ENCODE data around the gene COLQ. TPM values are rescaled to one million over a fixed set of nuclear protein-coding genes. Genes with fewer than 3 reads are reported as not detected.
"Not testable (repeated sequence)": the region's sequence is repeated elsewhere in the genome, so short reads cannot be mapped to it uniquely, and the experiment has no call there.

Gene COLQ
- polyA plus RNA-seq, 12 donors: 15.0 to 57.1 (median 29.3) TPM; not detected in 1

DNA sequence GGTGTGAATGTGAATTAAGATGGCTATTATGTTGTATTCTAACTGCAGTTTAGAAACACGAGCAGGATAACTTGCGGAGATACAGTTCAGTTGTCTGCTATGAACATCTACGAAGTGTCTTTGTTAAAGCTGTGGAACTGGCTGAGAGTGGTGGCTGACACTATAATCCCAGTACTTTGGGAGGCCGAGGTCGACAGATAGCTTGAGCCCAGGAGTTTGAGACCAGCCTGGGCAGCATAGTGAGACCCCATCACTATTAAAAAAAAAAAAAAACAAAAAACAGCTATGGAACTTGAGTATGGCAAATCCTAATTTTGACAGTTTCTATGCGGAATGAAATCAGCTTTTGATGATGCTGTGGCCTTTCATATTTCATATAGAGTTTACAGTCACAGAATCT is 92.4 kb downstream of the COLQ start:
- DNase-seq: no peak

DNA sequence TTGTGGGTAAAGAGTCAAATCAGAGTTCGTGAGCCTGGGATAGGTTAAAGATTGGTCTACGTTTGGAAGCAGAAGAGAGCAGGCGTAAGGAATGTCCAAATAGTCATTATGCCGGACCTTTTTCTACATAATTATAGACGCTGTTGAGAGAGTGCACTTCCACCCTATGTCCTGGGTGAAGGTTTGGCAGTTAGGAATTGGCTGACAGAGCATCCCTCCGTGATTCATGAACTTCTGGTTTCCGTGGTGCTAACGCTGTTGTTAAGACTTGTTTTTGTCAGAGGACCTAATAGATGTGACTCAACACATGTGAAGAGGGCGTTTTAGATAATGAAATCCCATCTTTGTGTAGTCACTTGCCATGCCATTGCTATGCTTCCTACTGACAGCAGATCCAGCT is 93.0 kb downstream of the COLQ start:
- no peak for DNase-seq

DNA sequence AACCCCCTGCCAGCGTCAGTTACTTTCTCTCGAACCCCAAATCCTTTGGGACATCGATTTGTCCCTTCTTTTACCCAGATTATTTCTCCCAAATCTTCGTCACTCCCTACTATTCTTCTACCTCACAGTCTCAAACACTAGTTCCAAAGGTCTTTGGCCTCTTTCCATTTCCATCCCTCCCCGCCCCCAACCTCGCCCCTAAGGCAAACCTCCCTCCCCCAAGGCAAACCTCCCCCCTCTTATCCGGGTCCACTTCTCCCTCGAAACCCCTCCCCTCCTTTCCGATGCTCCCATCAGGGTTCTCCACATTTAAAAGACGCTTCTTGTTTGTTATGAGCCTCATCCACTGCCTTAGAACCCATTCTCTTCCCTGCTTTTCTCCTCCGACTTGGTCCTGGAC is 93.5 kb downstream of the COLQ start:
- no peak for DNase-seq

DNA sequence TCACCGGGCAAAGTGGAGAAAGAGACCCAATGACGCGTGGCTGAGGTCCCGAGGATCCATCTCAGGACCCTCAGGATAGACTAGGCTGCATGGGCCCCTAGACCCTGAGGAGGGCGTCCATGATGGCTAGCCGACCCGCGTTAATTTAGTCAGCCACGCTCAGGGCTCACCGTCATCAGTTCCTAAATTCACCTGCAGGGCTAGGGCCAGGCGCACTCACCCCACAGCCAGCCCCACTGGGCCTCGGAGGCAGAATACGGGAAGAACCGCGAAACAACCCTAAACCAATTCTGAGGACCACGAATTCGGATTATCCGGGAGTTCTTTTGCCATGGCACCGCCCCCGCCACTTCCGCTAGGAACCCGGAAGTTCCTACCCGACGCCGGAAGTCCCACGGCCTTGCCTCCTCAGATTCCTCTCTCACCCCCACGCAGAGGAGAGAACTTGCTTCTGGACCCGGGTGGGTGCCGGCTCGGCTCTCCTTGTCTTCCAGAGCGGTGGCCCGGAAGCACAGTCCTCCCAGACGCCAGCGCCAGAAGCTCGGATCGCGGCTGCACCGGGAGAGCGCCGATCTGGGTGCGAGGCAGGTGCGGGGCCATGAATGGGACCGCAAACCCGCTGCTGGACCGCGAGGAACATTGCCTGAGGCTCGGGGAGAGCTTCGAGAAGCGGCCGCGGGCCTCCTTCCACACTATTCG is 94.2 kb downstream of the COLQ start, which contains the start of the genes EAF1 and METTL6:
EAF1 (plus strand) TSS at position 417 of the 699 bp plus-strand sequence; CDS start at position 599, 182 bp downstream.
METTL6 (minus strand) TSS at position 363 of the 699 bp plus-strand sequence. CDS start 1,033 bp downstream, outside the sequence.
- DNase-seq: peak; percentile 87

DNA sequence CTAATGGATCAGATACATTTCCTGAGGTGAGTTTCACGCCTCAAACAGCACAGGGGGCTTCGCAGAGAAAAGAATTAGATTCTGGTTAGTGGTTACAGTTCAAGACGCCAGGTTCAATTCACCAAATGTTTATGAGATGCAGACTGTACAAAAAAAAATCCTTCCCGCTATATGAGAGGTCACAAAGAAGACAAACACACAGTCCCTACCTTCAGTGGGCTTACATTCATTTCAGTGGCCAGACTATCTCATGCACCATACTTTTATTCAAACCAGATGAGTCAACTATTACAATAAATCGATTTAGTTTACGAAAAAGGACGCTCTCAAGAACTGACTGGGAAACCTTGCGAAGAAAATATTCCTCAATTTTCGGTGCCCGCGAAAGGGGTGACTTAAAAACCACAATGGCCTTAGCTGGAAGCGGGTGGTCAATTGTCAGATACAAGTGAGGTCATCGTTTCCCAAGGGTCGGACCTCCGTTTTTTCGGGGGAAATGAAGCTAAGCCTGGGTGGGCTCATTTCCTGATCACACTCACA is 94.9 kb downstream of the COLQ start:
- DNase-seq: no peak

DNA sequence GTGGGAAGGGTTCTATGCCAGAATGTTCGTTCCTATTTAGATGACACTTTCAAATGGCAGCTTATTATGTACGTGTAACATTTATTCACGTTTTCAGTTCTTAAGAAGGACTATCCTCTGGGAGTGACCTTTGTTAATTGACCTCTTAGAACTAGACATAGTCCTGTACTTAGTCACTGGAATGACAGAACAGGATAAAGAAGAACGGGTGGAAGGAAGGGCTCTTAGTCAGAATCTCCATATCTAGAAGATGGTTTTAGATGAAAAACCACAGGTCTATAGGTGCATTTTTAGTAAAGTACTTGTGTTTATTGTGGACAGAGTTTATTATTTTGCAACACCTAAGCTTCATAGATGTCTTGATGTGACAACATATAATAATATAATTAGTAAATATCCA is 100.6 kb downstream of the COLQ start:
- no peak for DNase-seq

DNA sequence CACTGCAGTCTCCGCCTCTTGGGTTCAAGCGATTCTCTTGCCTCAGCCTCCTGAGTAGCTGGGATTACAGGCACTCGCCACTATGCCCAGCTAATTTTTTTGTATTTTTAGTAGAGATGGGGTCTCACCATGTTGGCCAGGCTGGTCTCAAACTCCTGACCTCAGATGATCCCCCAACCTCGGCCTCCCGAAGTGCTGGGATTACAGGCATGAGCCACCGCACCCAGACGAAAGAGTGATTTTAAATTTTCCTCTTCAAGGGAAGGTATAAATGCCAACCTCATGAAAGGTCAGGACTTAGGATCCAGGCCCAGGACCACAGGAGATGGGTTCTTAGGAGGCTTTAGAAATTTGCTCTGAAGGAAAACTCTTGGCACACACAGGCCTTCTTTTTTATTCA is 110.5 kb downstream of the COLQ start:
- not testable (repeated sequence) for DNase-seq

DNA sequence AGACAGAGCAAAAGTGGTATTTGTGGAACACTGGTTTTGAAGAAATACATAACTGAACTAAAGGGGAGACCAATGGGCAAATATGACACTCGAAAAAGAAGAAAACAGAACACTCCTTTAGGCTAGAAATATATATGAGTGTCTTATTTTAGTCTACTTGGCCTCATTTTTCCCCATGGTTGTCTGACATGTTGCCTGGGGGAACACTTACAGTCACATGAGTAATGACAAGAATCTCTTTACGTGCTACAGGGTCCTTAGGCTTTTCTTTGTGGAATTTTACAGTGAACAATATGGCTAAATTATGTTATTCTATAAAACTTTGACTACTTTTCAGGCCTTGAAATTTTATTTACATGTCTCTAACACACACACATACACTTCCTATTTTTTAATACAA is 111.7 kb downstream of the COLQ start:
- DNase-seq: no peak

DNA sequence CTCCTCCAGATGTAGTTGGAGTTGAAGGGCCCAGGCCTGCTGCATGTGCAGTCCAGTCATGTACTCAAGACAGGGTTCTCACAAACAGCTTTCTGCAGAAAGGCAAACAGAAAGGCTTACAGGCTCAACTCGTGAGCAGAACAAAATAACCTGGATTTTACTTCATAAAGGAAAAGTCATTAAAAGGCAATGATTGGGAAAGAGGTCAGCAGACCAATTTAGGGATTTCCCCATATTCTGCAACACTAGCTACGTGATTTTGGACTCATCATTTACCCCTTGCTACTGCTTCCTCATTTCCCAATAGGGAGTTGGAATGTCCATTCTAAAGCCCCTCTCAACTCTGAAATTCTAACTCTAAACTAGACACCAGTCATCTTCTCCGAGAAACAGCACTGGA is 112.3 kb downstream of the COLQ start:
- no peak for DNase-seq

DNA sequence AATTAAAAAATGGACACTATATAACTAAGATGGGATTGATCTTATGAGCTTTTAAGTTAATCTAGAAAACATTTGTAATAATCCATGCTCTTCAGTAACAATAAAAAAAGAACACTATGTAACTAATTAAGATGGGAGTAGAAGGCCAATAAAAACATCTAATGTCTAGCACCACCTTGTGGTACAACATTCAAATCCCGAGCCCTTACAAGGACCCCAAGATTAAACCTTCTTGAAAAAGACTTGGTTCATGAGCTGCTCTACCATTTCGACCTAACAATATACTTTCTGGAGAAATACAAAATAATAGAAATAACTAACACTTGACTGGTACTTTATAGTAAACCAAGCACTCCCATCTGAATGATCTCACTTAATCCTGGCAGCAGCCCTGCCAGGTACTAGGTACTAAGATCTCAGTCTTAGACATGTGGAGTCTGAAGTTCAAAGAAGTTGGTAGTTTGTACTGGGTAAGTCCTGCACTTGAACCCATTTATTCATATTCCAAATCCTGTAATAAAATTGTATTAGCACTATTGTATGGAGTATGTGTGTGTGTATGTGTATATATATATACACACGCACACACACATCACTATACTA is 116.0 kb downstream of the COLQ start:
- DNase-seq: peak; percentile 40

DNA sequence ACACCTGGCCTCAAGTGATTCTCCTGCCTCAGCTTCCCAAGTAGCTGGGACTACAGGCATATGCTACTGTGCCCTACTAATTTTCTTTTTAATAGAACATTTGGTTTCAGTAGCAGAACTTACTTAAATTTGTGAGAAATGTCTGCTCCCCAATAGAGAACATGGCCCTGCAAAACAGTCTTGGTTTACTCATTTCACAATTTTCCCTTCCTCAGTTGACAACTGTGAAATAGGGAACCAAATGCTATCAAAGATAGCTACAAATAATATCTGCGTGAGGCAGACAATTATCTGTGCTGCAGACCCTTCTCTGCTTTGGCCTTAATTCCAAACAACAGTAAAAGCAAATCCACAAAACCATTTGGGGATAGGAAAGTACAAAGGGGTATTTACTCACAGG is 116.7 kb downstream of the COLQ start:
- DNase-seq: no peak

DNA sequence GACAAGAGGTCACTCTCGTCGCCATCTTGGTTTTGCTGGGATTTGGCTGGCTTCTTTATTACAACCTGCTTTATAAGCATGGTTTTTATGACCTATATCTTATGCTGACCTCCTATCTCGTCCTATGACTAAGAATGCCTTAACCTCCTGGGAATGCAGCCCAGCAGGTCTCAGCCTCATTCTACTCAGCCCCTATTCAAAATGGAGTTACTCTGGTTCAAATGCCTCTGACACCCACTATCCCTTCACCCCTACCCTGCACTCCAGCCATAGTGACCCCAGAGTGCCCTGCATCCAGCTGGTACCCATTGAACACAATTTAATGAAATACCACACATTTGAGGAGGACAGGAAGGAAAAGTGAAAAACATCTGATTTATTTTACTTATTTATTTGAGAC is 117.5 kb downstream of the COLQ start:
- DNase-seq: no peak

DNA sequence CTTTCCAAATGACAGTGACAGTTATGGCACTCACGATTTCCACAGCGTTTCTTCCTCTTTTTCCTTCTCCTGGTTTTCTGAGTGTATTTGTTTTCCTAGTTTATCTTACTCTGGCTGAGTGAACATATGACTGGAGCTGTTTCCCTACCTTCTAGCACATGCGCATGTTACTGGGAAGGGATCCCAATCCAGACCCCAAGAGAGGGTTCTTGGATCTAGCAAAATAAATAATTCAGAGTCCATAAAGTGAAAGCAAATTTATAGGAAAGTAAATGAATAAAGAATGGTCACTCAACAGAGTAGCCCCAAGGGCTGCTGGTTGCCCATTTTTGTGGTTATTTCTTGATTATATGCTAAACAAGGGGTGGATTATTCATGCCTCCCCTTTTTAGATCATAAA is 118.0 kb downstream of the COLQ start:
- peak; percentile 86 for DNase-seq

DNA sequence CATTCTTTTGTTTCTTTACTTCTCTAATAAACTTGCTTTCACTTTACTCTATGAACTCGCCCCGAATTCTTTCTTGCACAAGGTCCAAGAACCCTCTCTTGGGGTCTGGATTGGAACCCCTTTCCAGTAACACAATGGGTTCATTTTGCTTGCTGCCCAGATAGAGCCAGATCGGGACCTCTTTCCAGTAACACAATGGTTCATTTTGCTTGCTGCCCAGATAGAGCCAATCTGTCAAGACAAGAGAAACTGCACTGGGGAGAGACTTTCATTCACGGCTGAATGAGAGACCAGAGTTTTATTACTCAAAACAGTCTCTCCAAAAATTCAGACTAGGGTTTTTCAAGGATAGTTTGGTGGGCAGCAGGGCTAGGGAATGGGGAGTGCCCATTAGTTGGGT is 119.6 kb downstream of the COLQ start:
- DNase-seq: no peak

Other genes starting within 250 kb of the COLQ start
- gene SH3BP5, start 189.1 kb downstream of the COLQ start, polyA plus RNA-seq (ENCODE audit: insufficient read length in 12 of 12): 10 to 100 TPM in 11 of 12 donors, not detected in 1; 22.2 to 66.6 (median 31.8) TPM
- gene METTL6, start 94.2 kb downstream of the COLQ start, polyA plus RNA-seq (ENCODE audit: insufficient read length in 12 of 12): 10 to 100 TPM in 10 of 12 donors, 1 to 10 TPM in 1, not detected in 1; 8.9 to 21.9 (median 16.5) TPM
- 10 to 100 TPM in 10 of 12 donors, 1 to 10 TPM in 1, not detected in 1; 2.9 to 20.3 (median 13.4) TPM for gene EAF1, start 94.1 kb downstream of the COLQ start, polyA plus RNA-seq (ENCODE audit: insufficient read length in 12 of 12)
- 10 to 100 TPM in 2 of 12 donors, 1 to 10 TPM in 8, not detected in 2; 6.6 to 13.7 (median 8.5) TPM for gene HACL1, start 79.9 kb upstream of the COLQ start, polyA plus RNA-seq (ENCODE audit: insufficient read length in 12 of 12)
- 10 to 100 TPM in 10 of 12 donors, 1 to 10 TPM in 1, not detected in 1; 8.9 to 26.7 (median 13.5) TPM for gene BTD, start 80.0 kb upstream of the COLQ start, polyA plus RNA-seq (ENCODE audit: insufficient read length in 12 of 12)